Stromal cell of bone marrow (primary cell): ENCODE data around the gene TMEM52.
"Not testable (repeated sequence)": the region's sequence is repeated elsewhere in the genome, so short reads cannot be mapped to it uniquely, and the experiment has no call there.

Experiments
- DNase-seq: peaks from one replicate; pipeline ENCODE4 v3.0.0-alpha.2; 2012; ENCODE audit warnings: low read depth

The TMEM52 gene

GRCh38 chr1:1893997-1894353 is 25.1 kb downstream of the TMEM52 start:
- no peak for DNase-seq

- no peak for DNase-seq
These were observed 25.6 kb downstream of the TMEM52 start for GRCh38 chr1:1893291-1893985.

DNA sequence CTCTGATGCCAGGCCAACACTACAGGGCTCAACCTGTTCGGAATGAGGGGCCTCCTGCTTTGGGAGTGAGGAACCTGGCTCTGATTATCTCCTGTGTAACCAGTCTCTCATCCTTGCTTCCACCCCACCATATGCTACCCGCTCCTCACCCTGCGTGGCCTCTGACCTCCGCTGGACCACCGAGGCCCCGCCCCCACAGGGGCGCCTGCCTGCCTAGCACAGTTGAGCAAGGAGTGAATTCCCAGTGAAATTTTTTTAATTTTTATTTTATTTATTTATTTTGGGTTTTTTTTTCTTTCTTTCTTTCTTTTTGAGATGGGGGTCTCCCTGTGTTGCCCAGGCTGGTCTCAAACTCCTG is 26.3 kb downstream of the TMEM52 start:
- DNase-seq = no peak

DNA sequence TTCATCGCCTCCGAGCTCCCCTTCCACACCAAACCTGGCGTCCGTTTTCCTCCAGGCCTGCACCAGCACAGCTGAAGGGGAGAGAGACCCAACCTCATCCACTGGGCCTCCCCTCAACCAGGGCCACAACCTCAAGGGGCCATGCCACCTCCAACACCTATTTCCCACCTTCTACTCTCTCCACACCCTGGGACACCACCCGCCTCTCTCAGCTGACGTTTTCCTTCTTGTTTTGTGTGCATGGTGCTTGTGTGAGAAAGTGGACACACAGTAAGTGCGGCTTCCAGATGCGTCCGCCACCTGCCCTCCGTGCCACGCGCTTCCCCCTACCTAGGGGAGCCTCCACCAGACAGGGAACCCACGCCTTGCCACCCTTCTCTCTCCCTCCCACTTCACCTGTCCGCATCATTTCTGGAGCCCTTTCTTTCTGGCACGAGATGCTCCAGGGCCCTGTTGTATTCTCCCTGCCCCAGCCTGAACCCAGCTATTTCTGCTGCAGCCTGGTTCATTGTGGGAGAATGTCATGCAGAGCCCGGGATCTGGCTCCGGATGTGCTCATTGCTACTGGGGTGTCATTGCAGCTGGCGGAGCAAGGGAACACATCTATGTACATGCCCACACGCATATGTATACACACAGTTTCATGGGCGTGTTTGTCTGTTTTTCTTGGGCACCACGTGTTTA is 26.9 kb downstream of the TMEM52 start:
- DNase-seq = no peak

DNA sequence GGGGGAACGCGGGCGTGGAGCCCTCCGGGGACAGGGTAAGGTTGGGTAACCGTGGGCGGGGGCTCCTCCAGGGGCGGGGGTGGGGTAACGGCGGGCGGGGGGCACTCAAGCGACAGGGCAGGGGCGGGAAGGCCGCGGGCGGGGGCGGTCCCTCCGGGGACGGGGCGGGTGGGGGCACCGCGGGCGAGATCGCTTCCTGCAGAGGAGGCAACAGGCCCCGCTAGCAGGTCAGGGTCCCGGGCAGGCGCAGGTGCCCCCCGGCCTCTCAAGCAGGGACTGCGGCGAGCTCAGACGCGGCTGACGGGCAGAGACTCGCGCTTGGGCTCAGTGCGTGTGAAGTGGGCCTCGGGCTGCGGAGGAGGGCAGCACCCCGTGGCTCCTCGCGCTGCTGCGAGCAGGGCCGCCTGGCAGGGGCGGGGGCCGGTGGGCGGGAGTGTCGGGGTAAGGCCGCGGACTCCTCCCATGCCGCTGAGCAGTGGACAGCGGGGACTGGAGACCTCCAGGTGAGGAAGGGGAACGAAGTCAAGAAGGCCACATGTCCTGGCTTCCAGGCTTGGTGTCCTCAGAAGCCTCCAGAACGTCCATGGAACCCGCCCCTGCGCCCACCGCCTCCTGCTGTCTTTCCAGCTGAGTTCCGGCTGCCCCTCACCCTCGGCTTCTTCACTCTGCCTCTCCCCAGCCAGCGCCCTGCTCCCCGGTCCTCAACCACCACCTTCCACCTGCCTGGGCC is 27.6 kb downstream of the TMEM52 start:
- no peak for DNase-seq

- peak; percentile 77 for DNase-seq
These were observed 28.4 kb downstream of the TMEM52 start, which contains the start of gene GNB1 for GRCh38 chr1:1890506-1891348. TSS of gene GNB1 (minus strand) at chr1:1891087. CDS start at chr1:1825453, 65,634 bp downstream.

DNA sequence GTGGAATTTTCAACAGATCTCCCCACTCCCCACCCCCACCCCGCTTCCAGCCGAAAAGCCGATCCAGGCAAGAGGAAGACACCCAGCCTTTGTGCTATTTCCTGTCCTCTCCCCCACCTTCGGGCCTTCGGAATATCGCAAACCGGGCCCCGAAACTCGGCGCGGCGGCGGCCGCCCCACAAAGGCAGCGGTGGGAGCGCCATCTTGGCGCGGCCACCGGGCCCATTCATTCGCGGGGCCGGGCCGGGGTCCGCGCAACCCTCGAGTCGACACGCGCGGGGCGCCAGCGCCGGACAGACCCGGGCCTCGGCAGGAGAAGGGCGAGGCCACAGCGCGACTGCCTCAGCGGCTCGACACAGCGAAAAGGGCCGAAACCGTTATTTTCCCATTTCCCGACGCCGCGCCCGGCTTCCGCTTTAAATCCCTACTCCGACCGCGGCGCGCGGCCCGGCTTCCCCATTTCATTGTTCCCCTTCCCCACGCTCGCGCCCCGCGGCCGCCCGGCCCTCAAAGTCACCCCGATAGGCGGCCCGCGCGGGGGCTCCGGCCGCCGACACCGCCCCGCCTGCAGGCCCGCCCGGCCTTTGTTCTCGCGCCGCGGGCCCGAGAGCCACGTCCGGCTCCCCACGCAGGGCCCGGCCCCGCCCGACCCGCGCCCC is 29.1 kb downstream of the TMEM52 start:
- no peak for DNase-seq

- no peak for DNase-seq
These were observed 29.9 kb downstream of the TMEM52 start for GRCh38 chr1:1889090-1889750.

- not testable (repeated sequence) for DNase-seq
These were observed 35.2 kb downstream of the TMEM52 start for GRCh38 chr1:1883890-1884289.

GRCh38 chr1:1883092-1883873 is 35.8 kb downstream of the TMEM52 start:
- no peak for DNase-seq

DNA sequence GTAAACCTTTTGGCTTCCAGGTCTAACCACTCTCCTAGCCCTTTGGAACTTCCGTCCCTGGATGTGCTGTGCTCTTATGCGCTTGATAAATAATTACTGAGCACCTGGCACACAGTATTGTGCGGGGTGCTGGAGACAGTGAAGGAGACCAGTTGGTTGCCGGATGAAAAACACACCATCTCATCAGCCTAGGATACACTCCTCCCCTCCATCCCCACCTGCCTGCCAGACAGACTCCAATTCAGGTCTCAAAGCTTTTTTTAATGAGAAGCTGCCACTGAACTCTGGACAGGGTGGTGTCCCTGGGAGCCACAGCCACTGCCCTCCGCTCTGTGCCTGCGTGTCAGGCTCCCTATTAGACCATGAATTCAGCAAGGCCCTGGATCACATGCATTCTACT is 37.4 kb downstream of the TMEM52 start:
- no peak for DNase-seq

DNA sequence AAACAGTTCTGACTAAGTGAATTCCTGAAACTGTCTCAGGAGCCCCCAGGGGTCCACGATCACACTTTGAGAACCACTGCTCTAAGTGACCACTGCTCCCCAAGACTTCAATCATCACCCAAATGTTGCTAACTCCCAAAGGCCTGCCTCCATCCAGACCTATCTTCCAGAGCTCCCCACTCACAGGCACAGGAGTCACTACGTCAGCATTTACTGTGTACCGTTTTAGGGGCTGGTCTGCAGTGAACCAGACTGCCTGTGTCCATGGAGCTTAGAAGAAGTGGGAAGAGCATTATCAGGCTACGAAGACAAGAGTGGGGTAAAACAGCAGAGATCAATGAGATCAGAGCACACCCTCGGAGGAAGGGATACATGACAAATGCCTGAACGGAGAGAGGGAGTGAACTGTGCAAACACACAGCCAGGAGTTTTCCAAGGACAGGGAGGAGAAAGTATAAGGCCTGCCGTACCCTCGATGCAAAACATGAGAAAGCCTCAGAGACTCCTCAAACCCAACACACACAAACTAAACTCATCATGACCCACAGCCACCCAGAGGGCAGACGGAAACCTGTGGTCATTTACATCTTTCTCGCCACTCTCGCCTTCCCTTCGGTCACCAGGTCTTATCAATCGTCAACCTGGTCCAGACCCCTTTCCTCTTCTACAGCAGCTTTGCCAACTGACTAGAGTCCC is 38.3 kb downstream of the TMEM52 start:
- DNase-seq = no peak

DNA sequence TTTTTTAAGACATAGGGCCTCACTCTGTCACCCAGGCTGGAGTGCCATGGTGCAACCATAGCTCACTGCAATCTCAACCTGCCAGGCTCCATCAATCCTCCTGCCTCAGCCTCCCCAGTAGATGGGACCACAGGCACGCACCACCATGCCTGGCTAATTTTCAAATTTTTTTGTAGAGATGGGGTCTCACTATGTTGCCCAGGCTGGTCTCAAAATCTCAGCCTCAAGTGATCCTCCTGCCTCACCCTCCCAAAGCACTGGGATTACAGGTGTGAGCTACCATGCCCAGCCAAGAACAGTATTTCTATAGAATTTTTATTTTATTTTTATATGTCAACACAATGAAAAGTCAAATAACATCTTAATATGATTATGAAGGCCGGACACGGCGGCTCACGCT is 39.1 kb downstream of the TMEM52 start:
- no peak for DNase-seq

DNA sequence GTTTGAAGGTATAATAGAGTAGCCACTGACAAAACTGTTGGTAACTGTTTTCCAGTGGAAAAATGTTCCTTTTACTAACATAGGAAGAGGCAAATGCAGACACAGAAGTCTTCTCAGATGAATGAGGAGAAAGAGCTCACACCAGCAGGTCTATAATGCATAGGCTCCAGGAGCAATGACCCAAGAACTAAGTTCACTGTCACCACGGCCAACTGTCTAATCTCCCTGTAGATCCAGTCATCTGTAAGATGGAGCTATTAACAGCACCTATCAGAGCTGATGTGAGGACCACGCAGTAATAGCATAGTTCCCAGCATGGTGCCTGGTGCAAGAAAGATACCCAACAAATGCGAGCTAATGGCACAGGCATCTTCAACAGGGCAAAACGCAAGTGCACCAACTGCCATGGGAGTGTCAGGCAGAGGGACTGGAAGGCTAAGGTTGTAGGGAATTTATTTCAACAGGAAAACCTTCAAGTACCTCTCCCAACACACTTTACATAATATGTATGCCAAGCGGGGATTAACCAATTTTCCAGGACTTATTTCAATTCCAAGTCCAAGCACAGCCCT is 41.1 kb downstream of the TMEM52 start:
- no peak for DNase-seq

DNA sequence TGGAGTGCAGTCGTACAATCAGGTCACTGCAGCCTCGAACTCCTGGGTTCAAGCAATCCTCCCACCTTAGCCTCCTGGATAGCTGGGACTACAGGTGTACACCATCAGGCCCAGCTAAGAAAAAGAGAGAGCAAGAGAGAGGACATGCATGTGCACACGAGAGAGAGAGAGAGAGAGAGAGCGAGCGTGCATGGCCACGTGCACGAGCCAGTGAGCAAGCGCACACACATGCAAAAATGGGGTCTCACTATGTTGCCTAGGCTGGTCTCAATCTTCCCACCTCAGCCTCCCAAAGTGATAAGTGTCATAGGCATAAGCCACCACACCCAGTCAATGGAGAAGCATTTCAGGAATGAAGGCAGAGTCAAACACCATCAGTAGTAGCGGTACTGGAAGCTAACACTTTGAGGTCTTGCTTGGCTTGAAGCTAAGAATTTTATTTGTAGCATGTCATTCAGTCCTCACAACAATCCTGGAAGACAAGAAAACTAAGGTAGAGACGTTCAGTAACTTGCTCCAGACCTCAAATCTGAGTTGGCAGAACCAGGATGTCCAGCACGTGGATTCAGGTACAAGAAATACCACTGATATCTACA is 42.6 kb downstream of the TMEM52 start:
- DNase-seq = no peak

GRCh38 chr1:1875932-1876331 is 43.1 kb downstream of the TMEM52 start:
- no peak for DNase-seq

- DNase-seq = no peak
These were observed 44.2 kb downstream of the TMEM52 start for GRCh38 chr1:1874901-1875300.

- no peak for DNase-seq
These were observed 45.9 kb downstream of the TMEM52 start for GRCh38 chr1:1873186-1873585.
